SH-SY5Y (cell line): ENCODE measurements around the gene GALNT2.

ENCODE experiments used
- GATA2 ChIP-seq: IDR thresholded peaks from 2 replicates; pipeline ENCODE4 v1.6.1; 2011; ENCODE audit warnings: mild to moderate bottlenecking, low read depth, low read length
- GATA3 ChIP-seq: IDR thresholded peaks from 2 replicates; pipeline ENCODE4 v1.6.1; 2011; ENCODE audit warnings: low read depth, mild to moderate bottlenecking, low read length, moderate library complexity

DNA sequence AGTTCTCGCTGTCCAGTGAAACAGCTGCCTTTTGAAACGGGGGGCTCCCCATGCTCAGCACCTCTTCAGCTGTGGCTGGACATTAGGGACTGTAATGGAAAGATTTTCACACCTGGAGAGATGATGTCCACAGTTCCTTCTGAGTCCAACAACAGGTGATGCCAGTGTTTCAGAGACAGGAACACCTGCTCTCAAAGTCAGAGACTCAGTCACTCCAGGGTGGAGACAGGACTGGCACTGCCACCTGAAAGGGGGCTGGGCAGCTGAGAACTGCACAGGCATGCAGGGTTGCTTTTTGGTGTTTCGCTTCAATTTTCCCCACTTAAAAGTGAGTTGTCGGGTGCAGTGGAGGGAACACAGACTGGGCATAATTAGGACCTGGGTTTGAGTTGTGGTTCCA, 124.8 kb downstream of the GALNT2 start:
- TF ChIP-seq GATA2 (no peak), GATA3 (no peak)
